WTC11 (cell line): ENCODE data around the gene NRDC.

Experiments used
- ATF6 ChIP-seq: sonication (generic); formaldehyde crosslinking; IDR thresholded peaks from 2 replicates; pipeline ENCODE4 v1.8.1; 2023; ENCODE audit warnings: mild to moderate bottlenecking, missing genetic modification reagents
- CTCF ChIP-seq: fragments of 200-600 bp; IDR thresholded peaks from 2 replicates; pipeline ENCODE4 v1.8.0; 2022; ENCODE audit warnings: antibody characterized with exemption
- MXD4 ChIP-seq: fragments of 250-450 bp; sonication (Bioruptor Pico); IDR thresholded peaks from 2 replicates; pipeline ENCODE4 v1.8.0; 2021; ENCODE audit warnings: mild to moderate bottlenecking, moderate library complexity, borderline replicate concordance

DNA sequence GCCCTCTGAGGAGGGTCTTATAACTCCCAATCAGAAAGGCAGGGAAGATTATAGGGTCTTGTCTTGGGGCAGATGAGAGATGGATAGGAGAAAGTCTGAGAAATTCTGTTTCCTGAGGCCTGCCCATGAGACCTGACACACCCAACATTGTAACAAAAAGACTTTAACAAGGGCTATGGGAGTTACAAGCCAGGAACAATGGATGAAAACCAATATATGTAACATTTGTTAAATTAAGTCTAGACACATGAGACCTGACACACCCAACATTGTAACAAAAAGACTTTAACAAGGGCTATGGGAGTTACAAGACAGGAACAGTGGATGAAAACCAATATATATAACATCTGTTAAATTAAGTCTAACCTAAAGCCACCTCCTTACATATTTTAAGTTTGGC, 21.8 kb downstream of the NRDC start:
- TF ChIP-seq CTCF = no peak
- TF ChIP-seq ATF6 (CRISPR knock-in tag) = no peak
- TF ChIP-seq MXD4 (CRISPR knock-in tag) = no peak
